HL-60 (cell line): Measurements from ENCODE around the gene KCNQ1.

Experiments used
- DNase-seq, 2 experiments: peaks; one replicate each; pipeline ENCODE4 v3.0.0-alpha.2; 2010 to 2020; ENCODE audit warnings: low read depth in 1 of 2, low spot score in 1 of 2
- H3K27ac ChIP-seq: fragments of 250-450 bp; sonication (Bioruptor Pico); replicated peaks from 2 replicates; pipeline ENCODE4 v1.5.1; 2020; ENCODE audit warnings: mild to moderate bottlenecking, moderate library complexity
- H3K27me3 ChIP-seq: fragments of 250-450 bp; sonication (Bioruptor Pico); 2 replicates; pipeline ENCODE4 v1.5.1; 2021; ENCODE audit warnings: mild to moderate bottlenecking, moderate library complexity; ENCODE audit not compliant: insufficient read depth, poor library complexity, severe bottlenecking
- H3K4me3 ChIP-seq: replicated peaks from 2 replicates; pipeline ENCODE4 v1.5.1; 2011; ENCODE audit warnings: mild to moderate bottlenecking, control low read depth, low read length; ENCODE audit not compliant: insufficient read depth
- GABPA ChIP-seq: IDR thresholded peaks from 2 replicates; pipeline ENCODE4 v1.6.1; 2012; ENCODE audit warnings: low read depth
- POLR2AphosphoS5 ChIP-seq: IDR thresholded peaks from 2 replicates; pipeline ENCODE4 v1.6.1; 2012; ENCODE audit warnings: low read depth
- SPI1 ChIP-seq: IDR thresholded peaks from 2 replicates; pipeline ENCODE4 v1.6.1; 2012; ENCODE audit warnings: low read depth, mild to moderate bottlenecking, borderline replicate concordance
- TF ChIP-seq, protein P1 (sequence below): IDR thresholded peaks from 2 replicates; pipeline ENCODE4 v1.6.1; 2012; ENCODE audit warnings: low read depth; ENCODE audit not compliant: insufficient replicate concordance
- TF ChIP-seq, protein P2 (sequence below): IDR thresholded peaks from one replicate; pipeline ENCODE4 v1.5.1; 2011; ENCODE audit warnings: low read length, control low read depth, inconsistent platforms; ENCODE audit not compliant: insufficient read depth

The KCNQ1 gene

DNA sequence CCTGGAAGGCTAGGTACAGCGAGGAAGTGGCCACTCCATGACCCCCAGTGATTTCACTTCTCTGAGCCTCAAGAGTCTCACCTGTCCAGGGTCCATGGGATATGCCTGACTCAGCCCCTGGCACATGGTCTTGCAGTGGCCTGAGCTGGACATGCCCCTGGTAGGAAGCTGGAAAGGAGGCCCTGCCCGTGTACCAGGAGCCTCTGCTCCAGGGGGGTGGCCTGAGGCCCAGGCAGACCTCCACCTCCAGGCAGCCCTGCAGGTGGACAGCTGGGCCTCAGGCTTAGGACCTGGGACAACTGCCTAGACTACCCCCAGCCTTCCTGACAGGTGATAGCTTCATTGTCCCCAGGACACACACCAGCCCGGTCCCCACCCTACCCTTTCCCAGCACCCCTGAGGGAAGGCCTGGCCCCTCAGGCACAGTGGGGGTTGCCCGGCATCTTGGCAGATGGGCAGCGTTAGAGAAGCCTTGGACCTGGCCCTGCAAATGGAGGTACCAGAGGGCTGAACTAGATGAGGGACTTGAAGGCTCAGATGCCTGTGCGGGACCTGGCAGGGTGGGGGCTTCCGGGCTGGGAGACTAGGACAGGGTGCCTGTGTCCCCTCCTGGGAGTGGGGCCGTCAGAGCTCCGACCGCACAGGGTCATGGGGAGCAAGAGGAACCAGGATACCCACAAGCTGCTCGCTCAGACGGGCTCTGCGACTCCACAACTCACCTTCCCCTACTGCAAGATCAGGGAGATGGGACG is 387.1 kb downstream of the KCNQ1 start:
- TF ChIP-seq, protein P1, sequence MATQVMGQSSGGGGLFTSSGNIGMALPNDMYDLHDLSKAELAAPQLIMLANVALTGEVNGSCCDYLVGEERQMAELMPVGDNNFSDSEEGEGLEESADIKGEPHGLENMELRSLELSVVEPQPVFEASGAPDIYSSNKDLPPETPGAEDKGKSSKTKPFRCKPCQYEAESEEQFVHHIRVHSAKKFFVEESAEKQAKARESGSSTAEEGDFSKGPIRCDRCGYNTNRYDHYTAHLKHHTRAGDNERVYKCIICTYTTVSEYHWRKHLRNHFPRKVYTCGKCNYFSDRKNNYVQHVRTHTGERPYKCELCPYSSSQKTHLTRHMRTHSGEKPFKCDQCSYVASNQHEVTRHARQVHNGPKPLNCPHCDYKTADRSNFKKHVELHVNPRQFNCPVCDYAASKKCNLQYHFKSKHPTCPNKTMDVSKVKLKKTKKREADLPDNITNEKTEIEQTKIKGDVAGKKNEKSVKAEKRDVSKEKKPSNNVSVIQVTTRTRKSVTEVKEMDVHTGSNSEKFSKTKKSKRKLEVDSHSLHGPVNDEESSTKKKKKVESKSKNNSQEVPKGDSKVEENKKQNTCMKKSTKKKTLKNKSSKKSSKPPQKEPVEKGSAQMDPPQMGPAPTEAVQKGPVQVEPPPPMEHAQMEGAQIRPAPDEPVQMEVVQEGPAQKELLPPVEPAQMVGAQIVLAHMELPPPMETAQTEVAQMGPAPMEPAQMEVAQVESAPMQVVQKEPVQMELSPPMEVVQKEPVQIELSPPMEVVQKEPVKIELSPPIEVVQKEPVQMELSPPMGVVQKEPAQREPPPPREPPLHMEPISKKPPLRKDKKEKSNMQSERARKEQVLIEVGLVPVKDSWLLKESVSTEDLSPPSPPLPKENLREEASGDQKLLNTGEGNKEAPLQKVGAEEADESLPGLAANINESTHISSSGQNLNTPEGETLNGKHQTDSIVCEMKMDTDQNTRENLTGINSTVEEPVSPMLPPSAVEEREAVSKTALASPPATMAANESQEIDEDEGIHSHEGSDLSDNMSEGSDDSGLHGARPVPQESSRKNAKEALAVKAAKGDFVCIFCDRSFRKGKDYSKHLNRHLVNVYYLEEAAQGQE = no peak
- TF ChIP-seq, protein P2, sequence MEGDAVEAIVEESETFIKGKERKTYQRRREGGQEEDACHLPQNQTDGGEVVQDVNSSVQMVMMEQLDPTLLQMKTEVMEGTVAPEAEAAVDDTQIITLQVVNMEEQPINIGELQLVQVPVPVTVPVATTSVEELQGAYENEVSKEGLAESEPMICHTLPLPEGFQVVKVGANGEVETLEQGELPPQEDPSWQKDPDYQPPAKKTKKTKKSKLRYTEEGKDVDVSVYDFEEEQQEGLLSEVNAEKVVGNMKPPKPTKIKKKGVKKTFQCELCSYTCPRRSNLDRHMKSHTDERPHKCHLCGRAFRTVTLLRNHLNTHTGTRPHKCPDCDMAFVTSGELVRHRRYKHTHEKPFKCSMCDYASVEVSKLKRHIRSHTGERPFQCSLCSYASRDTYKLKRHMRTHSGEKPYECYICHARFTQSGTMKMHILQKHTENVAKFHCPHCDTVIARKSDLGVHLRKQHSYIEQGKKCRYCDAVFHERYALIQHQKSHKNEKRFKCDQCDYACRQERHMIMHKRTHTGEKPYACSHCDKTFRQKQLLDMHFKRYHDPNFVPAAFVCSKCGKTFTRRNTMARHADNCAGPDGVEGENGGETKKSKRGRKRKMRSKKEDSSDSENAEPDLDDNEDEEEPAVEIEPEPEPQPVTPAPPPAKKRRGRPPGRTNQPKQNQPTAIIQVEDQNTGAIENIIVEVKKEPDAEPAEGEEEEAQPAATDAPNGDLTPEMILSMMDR = no peak
- TF ChIP-seq POLR2AphosphoS5 (no peak), SPI1 (no peak), GABPA (no peak)

DNA sequence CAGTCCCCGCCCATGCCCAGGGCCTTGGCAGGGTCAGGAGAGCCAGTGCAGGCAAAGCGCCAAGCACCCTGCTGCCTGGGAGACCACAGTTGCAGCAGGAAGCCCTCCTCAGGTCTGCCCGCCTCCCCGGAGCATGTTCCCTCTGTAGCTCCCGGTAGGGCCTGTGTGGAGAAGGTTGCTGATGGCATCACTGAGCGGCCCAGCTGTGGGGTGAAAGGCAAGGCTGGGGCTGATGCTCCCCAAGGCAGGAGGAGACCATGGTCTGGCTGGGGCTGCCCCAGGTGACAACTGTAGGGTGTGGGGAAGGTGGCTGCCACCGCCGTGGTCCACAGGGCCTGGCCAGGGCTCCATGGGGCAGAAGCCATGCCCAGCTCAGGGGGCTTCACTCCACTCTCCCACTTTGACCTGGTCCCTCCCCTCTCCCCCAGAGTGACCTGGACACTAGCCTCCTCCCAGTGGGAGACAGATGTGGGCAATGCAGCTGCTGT is 387.8 kb downstream of the KCNQ1 start:
- Histone ChIP-seq H3K4me3 (no peak overlapping the region), H3K27me3 (no peaks in the 10 kb centered on the region), H3K27ac (no peak overlapping the region)
- TF ChIP-seq, protein P2 = no peak
- no peak for TF ChIP-seq SPI1
- DNase-seq = no peak

More for the DNA sequence above, 387.1 kb downstream of the KCNQ1 start:
- H3K27me3 ChIP-seq = no peaks in the 10 kb centered on the region
- no peak overlapping the region for H3K27ac ChIP-seq
- DNase-seq = no peak
- H3K4me3 ChIP-seq = no peak overlapping the region

DNA sequence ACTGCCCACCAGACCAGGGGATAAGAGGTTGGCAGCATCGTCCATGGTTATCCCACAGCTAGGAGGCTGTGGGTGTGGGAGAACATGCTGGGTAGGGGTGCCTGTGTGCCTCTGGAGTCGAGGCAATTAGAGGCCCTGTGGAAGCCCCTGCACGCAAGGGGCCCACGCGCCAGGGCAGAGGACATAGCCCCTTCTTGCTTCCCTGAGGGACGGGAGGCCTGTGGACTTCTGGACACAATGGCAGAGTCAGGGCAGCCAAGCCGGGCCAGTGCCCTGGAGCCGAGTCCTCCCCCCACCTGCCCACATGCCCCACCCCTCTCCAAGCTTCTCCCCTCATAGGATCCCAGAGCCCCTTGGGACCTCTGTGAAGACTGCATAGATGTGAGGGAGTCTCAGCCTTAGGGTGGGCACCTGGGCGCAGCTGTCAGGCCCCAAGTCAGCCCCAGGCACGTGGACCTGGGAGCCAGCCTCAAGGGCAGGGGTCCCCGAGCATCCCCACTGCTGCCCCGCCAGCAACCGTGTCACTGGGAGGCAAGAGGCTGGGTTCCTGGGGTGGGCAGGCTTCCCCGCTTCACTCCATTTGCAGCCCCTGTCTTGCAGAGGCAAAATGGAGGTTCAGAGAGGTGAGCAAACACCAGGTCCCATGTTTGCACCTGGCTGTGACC is 388.4 kb downstream of the KCNQ1 start:
- TF ChIP-seq POLR2AphosphoS5 (no peak), GABPA (no peak), SPI1 (no peak)
- TF ChIP-seq, protein P1 = no peak
- TF ChIP-seq, protein P2 = no peak
- Histone ChIP-seq H3K27me3 (no peaks in the 10 kb centered on the region), H3K27ac (no peak overlapping the region), H3K4me3 (no peak overlapping the region)
- no peak for DNase-seq
